ENCODE data around the gene SPR.

Gene SPR

DNA sequence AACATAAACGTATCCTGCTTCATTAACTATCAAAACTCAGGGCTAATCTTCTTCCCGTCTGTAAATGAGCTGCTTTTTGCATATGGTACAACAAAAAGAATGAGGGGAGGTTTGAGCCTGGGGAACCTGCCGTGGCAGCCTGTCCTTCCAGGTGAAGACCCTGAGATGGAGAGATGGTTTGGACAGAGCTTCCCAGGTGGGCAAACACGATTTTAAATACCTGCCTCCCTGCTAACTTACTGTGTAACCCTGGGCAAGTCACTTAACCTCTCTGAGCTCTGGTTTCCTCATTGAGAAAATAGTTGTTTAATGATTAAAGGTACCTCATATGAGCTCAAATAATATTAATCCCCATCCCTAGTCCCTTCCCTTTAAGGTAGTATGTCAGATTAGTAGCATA lies 39.2 kb downstream of the SPR start:
- no peak overlapping the region for H3K27ac ChIP-seq (ENCODE audit: poor library complexity, severe bottlenecking)
- peaks cover 79% of the 10 kb centered on the region for H3K27me3 ChIP-seq (ENCODE audit: insufficient read depth, poor library complexity, severe bottlenecking)
- ATAC-seq (ENCODE audit: low read depth): no peak
- H3K9me3 ChIP-seq (ENCODE audit: severe bottlenecking): no peaks in the 10 kb centered on the region
- no peaks in the 10 kb centered on the region for H3K36me3 ChIP-seq (ENCODE audit: low read depth)
- TF ChIP-seq, protein P1, sequence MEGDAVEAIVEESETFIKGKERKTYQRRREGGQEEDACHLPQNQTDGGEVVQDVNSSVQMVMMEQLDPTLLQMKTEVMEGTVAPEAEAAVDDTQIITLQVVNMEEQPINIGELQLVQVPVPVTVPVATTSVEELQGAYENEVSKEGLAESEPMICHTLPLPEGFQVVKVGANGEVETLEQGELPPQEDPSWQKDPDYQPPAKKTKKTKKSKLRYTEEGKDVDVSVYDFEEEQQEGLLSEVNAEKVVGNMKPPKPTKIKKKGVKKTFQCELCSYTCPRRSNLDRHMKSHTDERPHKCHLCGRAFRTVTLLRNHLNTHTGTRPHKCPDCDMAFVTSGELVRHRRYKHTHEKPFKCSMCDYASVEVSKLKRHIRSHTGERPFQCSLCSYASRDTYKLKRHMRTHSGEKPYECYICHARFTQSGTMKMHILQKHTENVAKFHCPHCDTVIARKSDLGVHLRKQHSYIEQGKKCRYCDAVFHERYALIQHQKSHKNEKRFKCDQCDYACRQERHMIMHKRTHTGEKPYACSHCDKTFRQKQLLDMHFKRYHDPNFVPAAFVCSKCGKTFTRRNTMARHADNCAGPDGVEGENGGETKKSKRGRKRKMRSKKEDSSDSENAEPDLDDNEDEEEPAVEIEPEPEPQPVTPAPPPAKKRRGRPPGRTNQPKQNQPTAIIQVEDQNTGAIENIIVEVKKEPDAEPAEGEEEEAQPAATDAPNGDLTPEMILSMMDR (IDR thresholded peaks at IDR 0.05; ENCODE audit: poor library complexity, severe bottlenecking): no peak
- H3K4me1 ChIP-seq (ENCODE audit: insufficient read depth, poor library complexity, severe bottlenecking): peaks cover under 1% of the 10 kb centered on the region
- no peak overlapping the region for H3K4me3 ChIP-seq (ENCODE audit: severe bottlenecking)
- DNase-seq (ENCODE audit: low spot score): no peak

DNA sequence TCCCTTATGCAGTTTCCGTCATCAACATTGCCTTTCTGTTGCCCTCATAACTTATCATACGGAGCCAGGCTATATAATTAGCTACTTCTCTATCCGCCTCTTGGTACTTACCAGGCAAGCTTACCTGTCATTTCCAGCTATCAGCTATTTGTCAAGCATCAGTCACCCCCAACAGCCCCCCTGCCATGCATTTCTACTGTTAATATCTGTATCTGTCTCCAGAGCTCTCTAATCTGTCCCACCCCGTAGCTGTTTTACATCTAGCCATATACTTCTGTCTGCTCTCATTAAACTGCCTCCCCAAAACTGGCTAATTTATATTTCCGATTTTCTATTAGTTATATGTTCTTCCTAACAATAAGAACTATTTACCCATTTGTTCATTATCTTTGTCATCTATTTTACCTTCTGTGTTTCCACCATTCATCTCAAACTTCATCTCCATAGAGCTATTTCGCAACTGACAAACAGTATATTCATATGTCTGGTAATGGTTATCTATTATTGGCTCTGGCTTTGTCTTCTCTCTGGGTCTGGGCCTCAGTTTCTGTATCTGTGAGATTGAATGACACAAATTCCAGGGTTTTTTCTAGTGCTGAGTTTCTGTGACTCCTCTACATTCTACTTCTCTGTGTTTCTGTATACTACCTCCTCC lies 39.7 kb downstream of the SPR start:
- H3K36me3 ChIP-seq (ENCODE audit: low read depth): no peaks in the 10 kb centered on the region
- peaks cover 5% of the 10 kb centered on the region for H3K4me1 ChIP-seq (ENCODE audit: insufficient read depth, poor library complexity, severe bottlenecking)
- H3K9me3 ChIP-seq (ENCODE audit: severe bottlenecking): no peaks in the 10 kb centered on the region
- ATAC-seq (ENCODE audit: low read depth): no peak
- TF ChIP-seq, protein P1 (IDR thresholded peaks at IDR 0.05; ENCODE audit: poor library complexity, severe bottlenecking): no peak
- H3K4me3 ChIP-seq (ENCODE audit: severe bottlenecking): no peak overlapping the region
- peaks cover 74% of the 10 kb centered on the region for H3K27me3 ChIP-seq (ENCODE audit: insufficient read depth, poor library complexity, severe bottlenecking)
- DNase-seq (ENCODE audit: low spot score): no peak
- H3K27ac ChIP-seq (ENCODE audit: poor library complexity, severe bottlenecking): no peak overlapping the region

DNA sequence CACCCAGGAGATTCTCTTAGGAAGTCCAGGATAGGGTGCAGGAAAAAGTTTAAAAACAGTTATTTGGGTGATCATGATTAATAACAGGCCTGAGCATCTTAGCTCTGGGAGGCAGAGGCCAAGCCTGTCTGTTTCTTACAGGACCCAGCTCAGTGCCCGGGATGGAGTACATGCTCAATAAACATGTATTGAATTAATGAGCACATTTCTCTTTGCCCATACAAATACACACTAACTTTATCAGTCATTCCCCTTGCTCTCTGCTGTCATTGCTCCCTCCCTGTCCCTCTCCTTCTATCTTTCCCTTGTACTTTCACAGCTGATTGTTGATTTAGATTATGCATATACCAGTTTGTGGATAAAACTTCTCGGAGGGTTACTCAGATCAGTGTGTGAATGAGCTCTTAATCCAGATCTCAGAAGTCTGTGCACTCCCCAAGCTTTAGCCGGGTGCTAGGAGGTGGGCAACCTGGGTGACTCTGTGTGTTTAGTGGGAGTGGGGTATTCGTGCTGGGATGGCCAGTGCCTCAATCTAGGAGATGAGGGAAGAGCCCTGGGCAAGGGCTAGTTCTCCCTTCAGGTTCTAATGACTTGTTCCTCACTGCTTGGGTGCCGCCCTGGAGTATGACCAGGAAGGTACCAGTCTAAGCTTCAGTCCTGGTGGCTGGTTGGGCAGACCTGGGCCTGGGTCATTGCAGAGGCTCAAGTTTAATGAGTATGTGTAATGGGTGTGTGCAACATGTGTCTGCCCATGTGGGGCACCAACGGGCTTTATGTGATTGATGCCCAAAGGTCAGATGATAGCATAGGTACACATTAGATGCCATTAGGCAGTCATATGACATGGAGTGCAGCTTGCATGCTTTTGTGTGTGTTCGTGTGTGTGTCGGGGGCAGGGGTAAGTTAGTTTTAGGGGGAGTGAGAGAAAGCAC lies 40.7 kb downstream of the SPR start:
- TF ChIP-seq, protein P1 (IDR thresholded peaks at IDR 0.05; ENCODE audit: poor library complexity, severe bottlenecking): no peak
- no peak for ATAC-seq (ENCODE audit: low read depth)
- Histone ChIP-seq H3K9me3 (ENCODE audit: severe bottlenecking) (no peaks in the 10 kb centered on the region), H3K36me3 (ENCODE audit: low read depth) (no peaks in the 10 kb centered on the region), H3K27ac (ENCODE audit: poor library complexity, severe bottlenecking) (no peak overlapping the region), H3K27me3 (ENCODE audit: insufficient read depth, poor library complexity, severe bottlenecking) (peaks cover 64% of the 10 kb centered on the region), H3K4me1 (ENCODE audit: insufficient read depth, poor library complexity, severe bottlenecking) (peaks cover 5% of the 10 kb centered on the region), H3K4me3 (ENCODE audit: severe bottlenecking) (no peak overlapping the region)
- no peak for DNase-seq (ENCODE audit: low spot score)

DNA sequence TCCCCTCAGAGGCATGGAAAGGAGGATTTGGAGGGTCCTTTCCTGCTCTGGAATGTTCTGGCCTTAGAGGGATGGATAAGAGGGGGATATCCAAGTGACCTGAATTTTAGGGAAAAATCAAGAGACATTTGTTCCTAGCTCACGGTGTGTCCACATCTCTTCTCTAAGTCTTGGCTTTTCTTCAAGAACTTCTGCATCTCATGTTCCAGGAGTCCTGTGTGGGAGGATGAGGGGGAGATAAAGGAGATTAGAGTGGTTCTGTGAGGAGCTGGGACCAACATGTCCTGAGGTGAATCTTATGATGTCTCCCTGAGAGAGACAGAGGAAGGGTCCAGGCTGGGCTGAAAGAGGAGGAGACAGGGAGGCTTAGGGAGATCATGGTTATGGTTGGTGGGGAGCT lies 41.8 kb downstream of the SPR start:
- Histone ChIP-seq H3K4me1 (ENCODE audit: insufficient read depth, poor library complexity, severe bottlenecking) (peaks cover 5% of the 10 kb centered on the region), H3K36me3 (ENCODE audit: low read depth) (no peaks in the 10 kb centered on the region), H3K27me3 (ENCODE audit: insufficient read depth, poor library complexity, severe bottlenecking) (peaks cover 53% of the 10 kb centered on the region), H3K9me3 (ENCODE audit: severe bottlenecking) (no peaks in the 10 kb centered on the region), H3K4me3 (ENCODE audit: severe bottlenecking) (no peak overlapping the region), H3K27ac (ENCODE audit: poor library complexity, severe bottlenecking) (no peak overlapping the region)
- DNase-seq (ENCODE audit: low spot score) (no peak), ATAC-seq (ENCODE audit: low read depth) (no peak)
- TF ChIP-seq, protein P1 (IDR thresholded peaks at IDR 0.05; ENCODE audit: poor library complexity, severe bottlenecking): no peak
